HCT116 (cell line): ENCODE data around the gene SH3PXD2A. TPM values are rescaled to one million over a fixed set of nuclear protein-coding genes. Genes with fewer than 3 reads are reported as not detected.

Experiments used
- ATAC-seq: fragments of 200-7000 bp; cut with Tn5 transposase; 2 replicates; pipeline ENCODE4 v1.9.1; 2020; ENCODE audit warnings: mild to moderate bottlenecking, moderate library complexity
- BruUV-seq: library from RNA; stranded (reverse); fragments of 400-500 nt; replicated peaks from 2 replicates; lab custom pipeline; 2021; lab: Mats Ljungman, UMichigan
- CTCF ChIA-PET: fragments of 300-600 bp; sonication (Branson Sonifier 250); formaldehyde crosslinking; loops from one replicate; lab custom pipeline; 2021; ENCODE audit warnings: antibody characterized with exemption; lab: Charles Lee
- POLR2A ChIA-PET: fragments of 300-600, 350-600 bp; sonication (Branson Sonifier 250); formaldehyde crosslinking; loops from one replicate; lab custom pipeline; 2021; ENCODE audit warnings: antibody characterized with exemption; lab: Charles Lee
- RAD21 ChIA-PET, 2 experiments: fragments of 300-600 bp; sonication (Branson Sonifier 250); formaldehyde crosslinking; loops; one replicate each; lab custom pipeline; 2023; ENCODE audit warnings: low total read pairs in 2 of 2; ENCODE audit not compliant: uncharacterized antibody in 2 of 2, unreplicated experiment in 2 of 2, low non-redundant PET in 1 of 2; lab: Charles Lee
- DNase-seq: peaks from one replicate; pipeline ENCODE4 v3.0.0-alpha.2; 2010; ENCODE audit warnings: low read depth, low spot score
- H2AFZ ChIP-seq: fragments of 200-600 bp; shearing (Covaris generic), sonication (generic); 2 replicates; pipeline ENCODE4 v1.6.1; 2017; ENCODE audit warnings: low read depth, mixed run types, mixed read lengths, antibody characterized with exemption, low read length; ENCODE audit not compliant: poor library complexity, severe bottlenecking
- H3K27ac ChIP-seq: 2 replicates; pipeline ENCODE4 v1.5.1; 2012; ENCODE audit warnings: low read depth, low read length
- H3K27me3 ChIP-seq: fragments of 200-600 bp; sonication (generic); 2 replicates; pipeline ENCODE4 v1.6.1; 2016; ENCODE audit warnings: mixed run types, low read length, mixed read lengths; ENCODE audit not compliant: insufficient read depth
- H3K36me3 ChIP-seq, 2 experiments: fragments of 200-500 bp in 1 of 2; fragments of 200-600 bp in 1 of 2; sonication (Bioruptor generic) in 1 of 2; sonication (generic) in 1 of 2; 2 replicates each; pipeline versions ENCODE4 v1.5.1 to v1.6.1; 2014 to 2016; ENCODE audit warnings: low read length in 2 of 2, inconsistent platforms in 1 of 2, mixed read lengths in 1 of 2, mixed run types in 1 of 2; ENCODE audit not compliant: insufficient read depth in 2 of 2, control insufficient read depth in 1 of 2
- H3K4me1 ChIP-seq, 2 experiments: fragments of 200-600 bp in 1 of 2; sonication (generic) in 1 of 2; 2 replicates each; pipeline versions ENCODE4 v1.5.1 to v1.6.1; 2012 to 2017; ENCODE audit warnings: low read length in 2 of 2, inconsistent platforms in 1 of 2, mild to moderate bottlenecking in 1 of 2, mixed read lengths in 1 of 2, mixed run types in 1 of 2, moderate library complexity in 1 of 2; ENCODE audit not compliant: insufficient read depth in 2 of 2, control insufficient read depth in 1 of 2
- H3K4me2 ChIP-seq: fragments of 200-600 bp; sonication (generic); 2 replicates; pipeline ENCODE4 v1.6.1; 2017; ENCODE audit warnings: mixed run types, low read length, mixed read lengths
- H3K4me3 ChIP-seq, 2 experiments: fragments of 200-600 bp in 1 of 2; sonication (generic) in 1 of 2; replicated peaks in 1 of 2; 2 replicates each; pipeline ENCODE4 v1.5.1; 2011 to 2016; ENCODE audit warnings: low read length in 2 of 2, control low read depth in 1 of 2, low read depth in 1 of 2, mild to moderate bottlenecking in 1 of 2, mixed read lengths in 1 of 2, mixed run types in 1 of 2
- H3K79me2 ChIP-seq: fragments of 200-600 bp; sonication (generic); 2 replicates; pipeline ENCODE4 v1.6.1; 2017; ENCODE audit warnings: mild to moderate bottlenecking, mixed run types, low read length, moderate library complexity, mixed read lengths; ENCODE audit not compliant: insufficient read depth
- H3K9ac ChIP-seq: fragments of 200-600 bp; sonication (generic); 2 replicates; pipeline ENCODE4 v1.6.1; 2016; ENCODE audit warnings: low read length, mixed read lengths
- H3K9me2 ChIP-seq: fragments of 200-600 bp; sonication (generic), shearing (Covaris generic); 2 replicates; pipeline ENCODE4 v1.6.1; 2017; ENCODE audit warnings: mixed run types, mild to moderate bottlenecking, moderate library complexity; ENCODE audit not compliant: insufficient read depth
- H3K9me3 ChIP-seq, 2 experiments: fragments of 200-500 bp in 1 of 2; fragments of 200-600 bp in 1 of 2; sonication (Bioruptor generic) in 1 of 2; sonication (generic) in 1 of 2; 2 replicates each; pipeline ENCODE4 v1.6.1; 2014 to 2017; ENCODE audit warnings: low read length in 2 of 2, mixed read lengths in 2 of 2, inconsistent platforms in 1 of 2, low read depth in 1 of 2, mild to moderate bottlenecking in 1 of 2, mixed run types in 1 of 2, moderate library complexity in 1 of 2; ENCODE audit not compliant: control insufficient read depth in 1 of 2, insufficient read depth in 1 of 2
- H4K20me1 ChIP-seq: fragments of 200-600 bp; sonication (generic), shearing (Covaris generic); 2 replicates; pipeline ENCODE4 v1.6.1; 2017; ENCODE audit warnings: mixed run types, mild to moderate bottlenecking, moderate library complexity; ENCODE audit not compliant: insufficient read depth
- CBX3 ChIP-seq: IDR thresholded peaks from 2 replicates; pipeline ENCODE4 v1.6.1; 2012; ENCODE audit warnings: low read depth
- CEBPB ChIP-seq: IDR thresholded peaks from 2 replicates; pipeline ENCODE4 v1.6.1; 2012; ENCODE audit warnings: low read depth
- EGR1 ChIP-seq: IDR thresholded peaks from 2 replicates; pipeline ENCODE4 v1.6.1; 2012; ENCODE audit warnings: low read depth
- ELF1 ChIP-seq: IDR thresholded peaks from 2 replicates; pipeline ENCODE4 v1.6.1; 2012; ENCODE audit warnings: low read depth, borderline replicate concordance
- EZH2 ChIP-seq: fragments of 200-600 bp; sonication (generic); IDR thresholded peaks from 2 replicates; pipeline ENCODE4 v1.6.1; 2017; ENCODE audit warnings: antibody characterized with exemption, mixed run types
- EZH2phosphoT487 ChIP-seq: fragments of 200-600 bp; IDR thresholded peaks from 2 replicates; pipeline ENCODE4 v1.6.1; 2018; ENCODE audit warnings: antibody characterized with exemption, borderline replicate concordance
- FOSL1 ChIP-seq: IDR thresholded peaks from 2 replicates; pipeline ENCODE4 v1.6.1; 2012; ENCODE audit warnings: low read depth
- JUND ChIP-seq: IDR thresholded peaks from 2 replicates; pipeline ENCODE4 v1.6.1; 2012
- POLR2A ChIP-seq: IDR thresholded peaks from 2 replicates; pipeline ENCODE4 v1.7.0; 2011; ENCODE audit warnings: borderline replicate concordance; ENCODE audit not compliant: insufficient read depth, insufficient read length; ENCODE audit errors: extremely low read depth
- POLR2AphosphoS5 ChIP-seq: IDR thresholded peaks from 2 replicates; pipeline ENCODE4 v1.6.1; 2011; ENCODE audit warnings: mild to moderate bottlenecking, low read depth, low read length, moderate library complexity
- SIN3A ChIP-seq: IDR thresholded peaks from 2 replicates; pipeline ENCODE4 v1.6.1; 2012; ENCODE audit warnings: low read depth
- SP1 ChIP-seq: IDR thresholded peaks from 2 replicates; pipeline ENCODE4 v1.6.1; 2012; ENCODE audit warnings: low read depth
- YY1 ChIP-seq: IDR thresholded peaks from 2 replicates; pipeline ENCODE4 v1.6.1; 2011; ENCODE audit warnings: low read length, low read depth, moderate library complexity, mild to moderate bottlenecking; ENCODE audit not compliant: insufficient replicate concordance; ENCODE audit errors: extremely low read depth
- ZFX ChIP-seq: fragments of 450-650 bp; IDR thresholded peaks from 2 replicates; pipeline ENCODE4 v1.6.1; 2017
- ZNF274 ChIP-seq: fragments of 200-500 bp; sonication (Bioruptor generic); IDR thresholded peaks from 2 replicates; pipeline ENCODE4 v1.6.1; 2014; ENCODE audit warnings: mild to moderate bottlenecking, low read depth, low read length, inconsistent platforms
- intact Hi-C: fragments of 100-400 bp; cut with micrococcal nuclease; formaldehyde crosslinking; loops from 2 replicates; pipeline ENCODE4 v1.10.0; 2022
- total RNA-seq: library from RNA; stranded (reverse); gene quantifications from one replicate; pipeline ENCODE4 v1.2.1, GENCODE V29; 2021; ENCODE audit not compliant: unreplicated experiment
- TF ChIP-seq, protein P1 (sequence below), 3 experiments: fragments of 200-600 bp in 1 of 3; sonication (generic) in 1 of 3; IDR thresholded peaks in 2 of 3; conservative IDR thresholded peaks in 1 of 3; 2 replicates each; pipeline ENCODE4 v1.5.1; 2012 to 2017; ENCODE audit warnings: low read depth in 2 of 3, low read length in 2 of 3, antibody characterized with exemption in 1 of 3, borderline replicate concordance in 1 of 3, control low read depth in 1 of 3, mild to moderate bottlenecking in 1 of 3, mixed read lengths in 1 of 3, mixed run types in 1 of 3, moderate library complexity in 1 of 3; ENCODE audit not compliant: insufficient read depth in 1 of 3
- TF ChIP-seq, protein P2 (sequence below): IDR thresholded peaks from 2 replicates; pipeline ENCODE4 v1.6.1; 2011; ENCODE audit warnings: mild to moderate bottlenecking, low read length, moderate library complexity; ENCODE audit not compliant: insufficient replicate concordance; ENCODE audit errors: extremely low read depth
- TF ChIP-seq, protein P3 (sequence below): IDR thresholded peaks from 2 replicates; pipeline ENCODE4 v1.6.1; 2012; ENCODE audit warnings: low read depth

The SH3PXD2A gene
- total RNA-seq, 1 experiment from 2014 or later, result 8.7 TPM

- H3K9me3 ChIP-seq, result no peaks in the 10 kb centered on the region
- DNase-seq (no peak), ATAC-seq (no peak)
- H3K4me3 ChIP-seq, result no peak overlapping the region
- RAD21 ChIA-PET, result no interaction called here
- no peaks in the 10 kb centered on the region for H3K4me1 ChIP-seq
- no peak overlapping the region for H2AFZ ChIP-seq
- BruUV-seq, result no TSS peak
- intact Hi-C loops, result no loop called here
- no peaks in the 10 kb centered on the region for H4K20me1 ChIP-seq
- H3K4me2 ChIP-seq, result no peak overlapping the region
- CTCF ChIA-PET, result no interaction called here
- H3K79me2 ChIP-seq, result no peaks in the 10 kb centered on the region
- no peak for TF ChIP-seq EZH2phosphoT487
- no peak for TF ChIP-seq CEBPB
- TF ChIP-seq ELF1, result no peak
- no peak for TF ChIP-seq POLR2A
- no peak for TF ChIP-seq EGR1
- no peak for TF ChIP-seq SP1
- TF ChIP-seq, protein P1, sequence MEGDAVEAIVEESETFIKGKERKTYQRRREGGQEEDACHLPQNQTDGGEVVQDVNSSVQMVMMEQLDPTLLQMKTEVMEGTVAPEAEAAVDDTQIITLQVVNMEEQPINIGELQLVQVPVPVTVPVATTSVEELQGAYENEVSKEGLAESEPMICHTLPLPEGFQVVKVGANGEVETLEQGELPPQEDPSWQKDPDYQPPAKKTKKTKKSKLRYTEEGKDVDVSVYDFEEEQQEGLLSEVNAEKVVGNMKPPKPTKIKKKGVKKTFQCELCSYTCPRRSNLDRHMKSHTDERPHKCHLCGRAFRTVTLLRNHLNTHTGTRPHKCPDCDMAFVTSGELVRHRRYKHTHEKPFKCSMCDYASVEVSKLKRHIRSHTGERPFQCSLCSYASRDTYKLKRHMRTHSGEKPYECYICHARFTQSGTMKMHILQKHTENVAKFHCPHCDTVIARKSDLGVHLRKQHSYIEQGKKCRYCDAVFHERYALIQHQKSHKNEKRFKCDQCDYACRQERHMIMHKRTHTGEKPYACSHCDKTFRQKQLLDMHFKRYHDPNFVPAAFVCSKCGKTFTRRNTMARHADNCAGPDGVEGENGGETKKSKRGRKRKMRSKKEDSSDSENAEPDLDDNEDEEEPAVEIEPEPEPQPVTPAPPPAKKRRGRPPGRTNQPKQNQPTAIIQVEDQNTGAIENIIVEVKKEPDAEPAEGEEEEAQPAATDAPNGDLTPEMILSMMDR (IDR thresholded peaks at IDR 0.05 in 2 of 3, conservative IDR thresholded peaks at IDR 0.05 in 1 of 3; ENCODE audit: borderline replicate concordance in 1 of 3, insufficient read depth in 1 of 3, low read depth in 2 of 3, low read length in 2 of 3), result no peak
- TF ChIP-seq, protein P2, sequence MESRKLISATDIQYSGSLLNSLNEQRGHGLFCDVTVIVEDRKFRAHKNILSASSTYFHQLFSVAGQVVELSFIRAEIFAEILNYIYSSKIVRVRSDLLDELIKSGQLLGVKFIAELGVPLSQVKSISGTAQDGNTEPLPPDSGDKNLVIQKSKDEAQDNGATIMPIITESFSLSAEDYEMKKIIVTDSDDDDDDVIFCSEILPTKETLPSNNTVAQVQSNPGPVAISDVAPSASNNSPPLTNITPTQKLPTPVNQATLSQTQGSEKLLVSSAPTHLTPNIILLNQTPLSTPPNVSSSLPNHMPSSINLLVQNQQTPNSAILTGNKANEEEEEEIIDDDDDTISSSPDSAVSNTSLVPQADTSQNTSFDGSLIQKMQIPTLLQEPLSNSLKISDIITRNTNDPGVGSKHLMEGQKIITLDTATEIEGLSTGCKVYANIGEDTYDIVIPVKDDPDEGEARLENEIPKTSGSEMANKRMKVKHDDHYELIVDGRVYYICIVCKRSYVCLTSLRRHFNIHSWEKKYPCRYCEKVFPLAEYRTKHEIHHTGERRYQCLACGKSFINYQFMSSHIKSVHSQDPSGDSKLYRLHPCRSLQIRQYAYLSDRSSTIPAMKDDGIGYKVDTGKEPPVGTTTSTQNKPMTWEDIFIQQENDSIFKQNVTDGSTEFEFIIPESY, result no peak
- TF ChIP-seq ZNF274, result no peak
- TF ChIP-seq ZFX, result no peak
- TF ChIP-seq POLR2AphosphoS5, result no peak
- TF ChIP-seq CBX3, result no peak
- TF ChIP-seq, protein P3, sequence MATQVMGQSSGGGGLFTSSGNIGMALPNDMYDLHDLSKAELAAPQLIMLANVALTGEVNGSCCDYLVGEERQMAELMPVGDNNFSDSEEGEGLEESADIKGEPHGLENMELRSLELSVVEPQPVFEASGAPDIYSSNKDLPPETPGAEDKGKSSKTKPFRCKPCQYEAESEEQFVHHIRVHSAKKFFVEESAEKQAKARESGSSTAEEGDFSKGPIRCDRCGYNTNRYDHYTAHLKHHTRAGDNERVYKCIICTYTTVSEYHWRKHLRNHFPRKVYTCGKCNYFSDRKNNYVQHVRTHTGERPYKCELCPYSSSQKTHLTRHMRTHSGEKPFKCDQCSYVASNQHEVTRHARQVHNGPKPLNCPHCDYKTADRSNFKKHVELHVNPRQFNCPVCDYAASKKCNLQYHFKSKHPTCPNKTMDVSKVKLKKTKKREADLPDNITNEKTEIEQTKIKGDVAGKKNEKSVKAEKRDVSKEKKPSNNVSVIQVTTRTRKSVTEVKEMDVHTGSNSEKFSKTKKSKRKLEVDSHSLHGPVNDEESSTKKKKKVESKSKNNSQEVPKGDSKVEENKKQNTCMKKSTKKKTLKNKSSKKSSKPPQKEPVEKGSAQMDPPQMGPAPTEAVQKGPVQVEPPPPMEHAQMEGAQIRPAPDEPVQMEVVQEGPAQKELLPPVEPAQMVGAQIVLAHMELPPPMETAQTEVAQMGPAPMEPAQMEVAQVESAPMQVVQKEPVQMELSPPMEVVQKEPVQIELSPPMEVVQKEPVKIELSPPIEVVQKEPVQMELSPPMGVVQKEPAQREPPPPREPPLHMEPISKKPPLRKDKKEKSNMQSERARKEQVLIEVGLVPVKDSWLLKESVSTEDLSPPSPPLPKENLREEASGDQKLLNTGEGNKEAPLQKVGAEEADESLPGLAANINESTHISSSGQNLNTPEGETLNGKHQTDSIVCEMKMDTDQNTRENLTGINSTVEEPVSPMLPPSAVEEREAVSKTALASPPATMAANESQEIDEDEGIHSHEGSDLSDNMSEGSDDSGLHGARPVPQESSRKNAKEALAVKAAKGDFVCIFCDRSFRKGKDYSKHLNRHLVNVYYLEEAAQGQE, result no peak
- TF ChIP-seq YY1, result no peak
- no peak for TF ChIP-seq JUND
- TF ChIP-seq EZH2, result no peak
- no peak for TF ChIP-seq SIN3A
- TF ChIP-seq FOSL1, result no peak
- no peak overlapping the region for H3K27ac ChIP-seq
- no peaks in the 10 kb centered on the region for H3K36me3 ChIP-seq
- H3K9ac ChIP-seq, result no peak overlapping the region
- POLR2A ChIA-PET, result no interaction called here
- no peaks in the 10 kb centered on the region for H3K9me2 ChIP-seq
- no peaks in the 10 kb centered on the region for H3K27me3 ChIP-seq
Observed at GRCh38 chr10:103725242-103725641, 130.1 kb downstream of the SH3PXD2A start.
